ENCODE results near the gene BTN2A1.
"Not testable (repeated sequence)": the region's sequence is repeated elsewhere in the genome, so short reads cannot be mapped to it uniquely, and the experiment has no call there.

Gene BTN2A1

GRCh38 chr6:26497610-26498009, 39.9 kb downstream of the BTN2A1 start:
- no peak for DNase-seq

- DNase-seq = no peak
Measured at GRCh38 chr6:26500102-26500501, 42.3 kb downstream of the BTN2A1 start, which contains the start of gene BTN1A1. Gene BTN1A1 (plus strand): TSS chr6:26500303. CDS start chr6:26501287, 984 bp downstream.

DNA sequence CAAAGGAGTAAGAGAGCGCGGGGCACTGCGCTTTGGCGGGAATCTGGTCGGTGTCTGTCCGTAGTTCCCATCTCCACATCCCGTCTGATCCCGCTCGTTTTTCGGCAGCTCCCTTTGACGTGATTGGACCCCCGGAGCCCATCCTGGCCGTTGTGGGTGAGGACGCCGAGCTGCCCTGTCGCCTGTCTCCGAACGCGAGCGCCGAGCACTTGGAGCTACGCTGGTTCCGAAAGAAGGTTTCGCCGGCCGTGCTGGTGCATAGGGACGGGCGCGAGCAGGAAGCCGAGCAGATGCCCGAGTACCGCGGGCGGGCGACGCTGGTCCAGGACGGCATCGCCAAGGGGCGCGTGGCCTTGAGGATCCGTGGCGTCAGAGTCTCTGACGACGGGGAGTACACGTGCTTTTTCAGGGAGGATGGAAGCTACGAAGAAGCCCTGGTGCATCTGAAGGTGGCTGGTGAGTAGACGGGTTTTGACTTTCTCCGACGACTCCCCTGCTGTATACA, 43.8 kb downstream of the BTN2A1 start:
- peak; percentile 40 for DNase-seq

DNA sequence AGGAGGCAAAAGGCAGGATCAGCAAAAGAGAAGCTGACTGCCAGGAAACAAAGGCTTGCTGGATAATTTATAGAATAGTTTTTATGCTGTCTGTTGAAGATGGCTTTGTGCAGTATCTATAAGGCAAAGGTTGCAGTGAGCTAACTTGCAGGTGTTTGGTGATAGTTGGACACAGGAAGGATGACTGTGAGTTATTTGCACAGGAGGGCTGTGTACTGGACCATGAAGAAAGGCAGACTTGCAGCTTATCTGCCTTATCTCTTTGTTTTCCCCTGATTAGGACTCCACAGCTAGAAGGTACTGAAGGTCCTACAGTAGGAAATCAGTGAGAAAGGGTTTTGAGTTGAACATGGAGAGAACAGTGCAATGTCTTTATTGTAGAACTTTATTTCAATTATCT, 44.4 kb downstream of the BTN2A1 start:
- no peak for DNase-seq

DNA sequence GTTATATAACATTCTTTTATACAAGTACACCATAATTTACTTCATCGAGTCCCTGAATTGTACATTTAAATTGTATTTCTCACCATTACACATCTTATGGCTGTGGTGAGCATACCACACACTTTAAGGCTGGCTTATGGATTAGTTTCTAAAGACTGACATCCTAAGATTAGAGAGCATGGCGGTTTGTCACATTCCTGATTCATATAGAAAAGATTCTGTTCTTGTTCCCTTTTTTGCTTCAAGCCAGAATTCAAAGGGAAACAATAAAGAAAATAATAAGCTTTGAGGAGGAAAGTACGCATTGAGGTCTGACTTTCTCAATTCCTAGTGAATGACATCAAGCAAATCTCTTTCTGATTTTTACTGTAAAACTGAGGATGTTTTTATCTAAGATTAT, 44.9 kb downstream of the BTN2A1 start:
- DNase-seq = no peak

DNA sequence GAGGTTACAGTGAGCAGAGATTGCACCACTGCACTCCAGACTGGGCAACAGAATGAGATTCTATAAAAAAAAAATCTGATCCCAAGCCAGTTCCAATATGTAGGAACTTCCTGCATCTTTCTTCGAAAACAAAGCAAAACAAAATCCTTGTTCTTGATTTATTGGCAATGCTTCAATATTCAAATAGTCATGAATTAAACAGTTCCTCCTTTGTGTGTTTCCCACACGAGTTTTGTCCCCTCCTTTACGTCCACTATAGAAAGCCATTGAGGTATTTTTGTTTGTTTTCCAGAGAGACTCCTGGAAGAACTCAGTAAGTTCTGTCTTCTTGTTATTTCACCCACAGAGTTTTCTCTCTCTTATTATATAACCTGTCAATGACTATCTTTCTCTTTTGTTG, 49.9 kb downstream of the BTN2A1 start:
- no peak for DNase-seq

GRCh38 chr6:26511033-26511432, 53.3 kb downstream of the BTN2A1 start:
- DNase-seq = not testable (repeated sequence)

DNA sequence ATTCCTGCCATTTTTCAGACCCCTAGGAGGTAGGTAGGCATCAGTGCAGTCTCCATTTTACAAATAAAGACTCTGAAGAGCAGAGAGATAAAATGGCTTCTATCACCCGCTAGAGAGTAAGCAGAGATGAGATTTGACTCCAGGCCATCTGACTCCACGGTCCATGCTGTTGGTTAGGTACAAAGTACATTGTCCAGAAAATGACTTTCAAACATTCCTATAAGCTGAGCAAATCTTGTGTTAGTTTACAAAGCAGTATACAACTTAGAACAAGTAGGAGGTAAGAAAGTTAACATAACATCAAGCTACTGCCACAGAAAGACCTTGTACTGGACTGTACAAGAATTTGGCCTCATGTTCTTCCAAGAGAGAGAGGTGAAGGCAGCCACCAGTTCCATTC, 57.2 kb downstream of the BTN2A1 start:
- no peak for DNase-seq

DNA sequence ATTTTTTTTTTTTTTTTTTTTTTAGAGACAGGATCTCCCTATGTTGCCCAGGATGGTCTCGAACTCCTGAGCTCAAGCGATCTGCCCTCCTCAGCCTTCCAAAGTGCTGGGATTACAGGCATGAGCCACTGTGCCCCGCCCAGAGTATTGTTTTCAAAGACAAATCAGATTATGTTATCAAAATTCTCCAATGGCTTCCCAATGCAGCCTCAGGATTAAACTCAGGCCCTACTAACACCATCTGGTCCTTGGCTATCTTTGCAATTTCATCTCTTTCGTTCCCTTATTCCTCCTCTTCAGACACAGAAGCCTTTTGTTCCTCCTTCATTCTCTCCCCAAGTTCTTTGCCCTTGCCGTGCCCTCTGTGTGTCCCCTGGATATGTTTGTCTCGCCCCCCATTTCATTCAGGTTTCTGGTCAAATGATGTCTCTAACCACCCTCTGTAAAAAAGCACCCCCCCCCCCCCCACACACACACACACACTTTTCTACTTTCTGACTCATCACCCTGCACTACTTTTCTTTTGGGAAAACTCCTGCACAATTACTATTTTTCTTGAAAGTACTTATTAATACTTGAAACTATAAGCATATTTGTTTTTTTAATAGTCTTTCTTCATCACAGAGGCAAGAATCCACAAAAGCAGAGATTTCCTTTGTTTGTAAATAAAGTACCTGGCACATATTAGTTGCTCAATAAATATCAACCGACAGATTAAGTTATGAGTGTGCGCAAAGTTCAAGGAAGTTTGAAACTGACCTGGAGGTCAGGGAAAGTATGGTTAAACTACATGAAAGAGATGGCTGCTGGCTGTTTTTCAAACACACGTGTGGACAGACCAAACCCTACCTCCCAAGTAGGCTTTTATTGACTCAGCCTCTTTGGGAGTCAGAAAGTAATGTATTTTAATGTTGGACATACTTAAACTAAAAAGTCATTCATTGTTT, 59.0 kb downstream of the BTN2A1 start:
- DNase-seq = no peak

All from CD4-positive, alpha-beta T cell treated with Interleukin-21 for 1 hour (primary cell).